ENCODE data around the gene SEC61B. TPM values are rescaled to one million over a fixed set of nuclear protein-coding genes. Genes with fewer than 3 reads are reported as not detected.

Gene SEC61B
- total RNA-seq, 2 experiments from 2014 or later, result 83.4 to 84.2 TPM

DNA sequence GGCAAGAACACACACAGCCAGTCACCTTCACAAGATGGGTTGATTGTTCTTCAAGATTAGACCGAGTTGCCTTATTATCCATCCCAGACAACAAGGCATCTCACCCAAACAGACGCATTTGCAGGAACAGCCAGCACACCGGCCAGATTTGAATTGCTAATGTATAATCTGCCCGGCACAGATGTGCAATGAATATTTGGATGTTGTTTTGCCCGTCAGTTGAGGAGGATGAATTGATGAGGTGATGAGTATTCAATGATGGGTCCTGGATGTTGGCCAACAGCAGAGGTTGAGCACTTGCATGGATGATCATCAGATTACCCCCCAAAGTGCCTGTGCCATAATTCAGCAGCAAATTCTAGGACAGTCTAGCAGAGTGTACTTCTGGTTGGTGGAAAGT is 20.5 kb upstream of the SEC61B start:
- DNase-seq (no peak), ATAC-seq (ENCODE audit: poor library complexity) (no peak)
- peaks cover 1 to 5% of the 10 kb centered on the region in 2 experiments for H3K9me3 ChIP-seq (ENCODE audit: control insufficient read depth in 1 of 2, insufficient read depth in 1 of 2, low read length in 2 of 2)
- CTCF ChIA-PET, result no interaction called here
- no peaks in the 10 kb centered on the region for H3K4me1 ChIP-seq (ENCODE audit: insufficient read depth, low read length)
- H3K27me3 ChIP-seq (ENCODE audit: control insufficient read depth in 1 of 2, insufficient read depth in 2 of 2, low read length in 2 of 2), result no peaks in the 10 kb centered on the region
- Mint-ChIP-seq H3K9me3 (peaks cover 5% of the 10 kb centered on the region), H3K27me3 (no peaks in the 10 kb centered on the region), H3K4me1 (ENCODE audit: low read depth) (no peaks in the 10 kb centered on the region), H3K27ac (no peak overlapping the region), H3K4me3 (no peak overlapping the region), H3K36me3 (ENCODE audit: low read depth) (no peaks in the 10 kb centered on the region)
- no peak overlapping the region for H3K4me3 ChIP-seq (ENCODE audit: low read length)
- TF ChIP-seq, protein P1, sequence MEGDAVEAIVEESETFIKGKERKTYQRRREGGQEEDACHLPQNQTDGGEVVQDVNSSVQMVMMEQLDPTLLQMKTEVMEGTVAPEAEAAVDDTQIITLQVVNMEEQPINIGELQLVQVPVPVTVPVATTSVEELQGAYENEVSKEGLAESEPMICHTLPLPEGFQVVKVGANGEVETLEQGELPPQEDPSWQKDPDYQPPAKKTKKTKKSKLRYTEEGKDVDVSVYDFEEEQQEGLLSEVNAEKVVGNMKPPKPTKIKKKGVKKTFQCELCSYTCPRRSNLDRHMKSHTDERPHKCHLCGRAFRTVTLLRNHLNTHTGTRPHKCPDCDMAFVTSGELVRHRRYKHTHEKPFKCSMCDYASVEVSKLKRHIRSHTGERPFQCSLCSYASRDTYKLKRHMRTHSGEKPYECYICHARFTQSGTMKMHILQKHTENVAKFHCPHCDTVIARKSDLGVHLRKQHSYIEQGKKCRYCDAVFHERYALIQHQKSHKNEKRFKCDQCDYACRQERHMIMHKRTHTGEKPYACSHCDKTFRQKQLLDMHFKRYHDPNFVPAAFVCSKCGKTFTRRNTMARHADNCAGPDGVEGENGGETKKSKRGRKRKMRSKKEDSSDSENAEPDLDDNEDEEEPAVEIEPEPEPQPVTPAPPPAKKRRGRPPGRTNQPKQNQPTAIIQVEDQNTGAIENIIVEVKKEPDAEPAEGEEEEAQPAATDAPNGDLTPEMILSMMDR (IDR thresholded peaks at IDR 0.05), result no peak
- H3K27ac ChIP-seq (ENCODE audit: low read depth in 1 of 2, low read length in 2 of 2), result no peak overlapping the region
- intact Hi-C loops (cut with DNase I, micrococcal nuclease), result no loop called here
- H3K36me3 ChIP-seq (ENCODE audit: insufficient read depth, low read length), result no peaks in the 10 kb centered on the region
- POLR2A ChIA-PET, result no interaction called here

DNA sequence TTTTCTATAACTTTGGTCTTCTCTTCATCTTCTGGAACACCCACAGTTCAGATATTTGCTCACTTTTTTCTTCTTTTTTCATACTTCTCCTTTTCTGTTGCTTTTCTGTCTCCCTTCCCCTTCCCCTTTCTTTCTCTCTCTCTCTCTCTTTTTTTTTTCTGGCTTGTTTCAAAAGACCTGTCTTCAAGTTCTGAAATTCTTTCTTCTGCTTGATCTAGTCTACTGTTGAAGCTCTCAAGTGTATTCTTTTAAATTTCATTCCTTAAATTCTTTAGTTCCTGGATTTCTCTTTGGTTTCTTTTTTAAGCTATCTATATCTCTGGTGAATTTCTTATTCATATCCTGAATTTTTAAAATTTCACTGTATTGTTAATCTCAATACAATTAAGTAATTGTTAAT is 11.5 kb upstream of the SEC61B start:
- POLR2A ChIA-PET, result interaction anchor here (1.0 kb wide), 1 partner anchor 12 kb away, joined by 4 read pairs; the partner anchor contains the start of genes ALG2 and SEC61B
- Histone ChIP-seq H3K27me3 (ENCODE audit: control insufficient read depth in 1 of 2, insufficient read depth in 2 of 2, low read length in 2 of 2) (no peaks in the 10 kb centered on the region), H3K36me3 (ENCODE audit: insufficient read depth, low read length) (no peaks in the 10 kb centered on the region), H3K4me1 (ENCODE audit: insufficient read depth, low read length) (no peaks in the 10 kb centered on the region), H3K9me3 (ENCODE audit: control insufficient read depth in 1 of 2, insufficient read depth in 1 of 2, low read length in 2 of 2) (peaks cover 24 to 25% of the 10 kb centered on the region in 2 experiments), H3K4me3 (ENCODE audit: low read length) (no peak overlapping the region), H3K27ac (ENCODE audit: low read depth in 1 of 2, low read length in 2 of 2) (no peak overlapping the region)
- Mint-ChIP-seq H3K9me3 (peaks cover 16% of the 10 kb centered on the region), H3K27me3 (no peaks in the 10 kb centered on the region), H3K4me3 (no peak overlapping the region), H3K36me3 (ENCODE audit: low read depth) (peaks cover 24% of the 10 kb centered on the region), H3K4me1 (ENCODE audit: low read depth) (no peaks in the 10 kb centered on the region), H3K27ac (no peak overlapping the region)
- TF ChIP-seq, protein P1 (IDR thresholded peaks at IDR 0.05), result no peak
- intact Hi-C loops (cut with DNase I, micrococcal nuclease), result no loop called here
- DNase-seq, result no peak
- CTCF ChIA-PET, result no interaction called here
- ATAC-seq (ENCODE audit: poor library complexity), result no peak

DNA sequence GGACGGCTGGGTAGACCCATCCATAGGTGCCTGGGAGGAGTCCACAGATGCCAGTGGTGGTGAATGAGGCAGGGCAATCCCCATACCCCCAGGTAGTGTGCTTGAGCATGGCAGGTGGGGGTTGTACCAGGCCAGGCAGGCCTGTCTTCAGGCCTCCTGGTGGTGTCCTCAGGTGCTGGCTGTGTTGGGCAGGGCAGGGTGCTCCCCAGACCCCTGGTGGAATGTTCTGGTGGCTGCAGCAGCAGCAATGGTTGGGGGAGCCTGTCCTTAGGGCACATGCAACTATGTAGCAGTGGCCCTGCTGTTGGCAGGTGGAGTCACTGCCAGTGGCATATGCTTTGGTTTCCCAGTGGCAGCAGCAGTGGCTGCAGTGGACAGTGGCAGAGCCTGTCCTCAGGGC is 10.3 kb upstream of the SEC61B start:
- Mint-ChIP-seq H3K36me3 (ENCODE audit: low read depth) (peaks cover 35% of the 10 kb centered on the region), H3K4me1 (ENCODE audit: low read depth) (peaks cover 2% of the 10 kb centered on the region), H3K9me3 (peaks cover 13% of the 10 kb centered on the region), H3K27me3 (no peaks in the 10 kb centered on the region), H3K27ac (no peak overlapping the region), H3K4me3 (no peak overlapping the region)
- intact Hi-C loops (cut with DNase I, micrococcal nuclease), result no loop called here
- ATAC-seq (ENCODE audit: poor library complexity) (no peak), DNase-seq (no peak)
- no peak overlapping the region for H3K27ac ChIP-seq (ENCODE audit: low read depth in 1 of 2, low read length in 2 of 2)
- POLR2A ChIA-PET, result no interaction called here
- TF ChIP-seq, protein P1 (IDR thresholded peaks at IDR 0.05), result no peak
- CTCF ChIA-PET, result no interaction called here
- no peaks in the 10 kb centered on the region for H3K4me1 ChIP-seq (ENCODE audit: insufficient read depth, low read length)
- no peaks in the 10 kb centered on the region for H3K27me3 ChIP-seq (ENCODE audit: control insufficient read depth in 1 of 2, insufficient read depth in 2 of 2, low read length in 2 of 2)
- peaks cover 18 to 22% of the 10 kb centered on the region in 2 experiments for H3K9me3 ChIP-seq (ENCODE audit: control insufficient read depth in 1 of 2, insufficient read depth in 1 of 2, low read length in 2 of 2)
- no peak overlapping the region for H3K4me3 ChIP-seq (ENCODE audit: low read length)
- H3K36me3 ChIP-seq (ENCODE audit: insufficient read depth, low read length), result no peaks in the 10 kb centered on the region

Measured in CD4-positive, alpha-beta T cell (primary cell).